HEK293 (cell line): ENCODE measurements around the gene CISD1.

ENCODE experiments used
- CTCF ChIA-PET: fragments of 350-600 bp; formaldehyde crosslinking; extraction: SDS; loops from one replicate; lab custom pipeline; 2021; ENCODE audit warnings: antibody characterized with exemption; lab: Yijun Ruan, JAX
- POLR2A ChIA-PET: fragments of 300-600 bp; formaldehyde crosslinking; extraction: SDS; loops from one replicate; lab custom pipeline; 2020; ENCODE audit warnings: antibody characterized with exemption, inconsistent platforms; lab: Yijun Ruan, JAX
- H3K27ac ChIP-seq: fragments of 200-500 bp; sonication (Bioruptor generic); 2 replicates; pipeline ENCODE4 v1.5.1; 2014; ENCODE audit warnings: low read depth, low read length, control low read depth, inconsistent platforms; ENCODE audit errors: extremely low read depth
- H3K36me3 ChIP-seq, 2 experiments: fragments of 200-500 bp in 1 of 2; sonication (Bioruptor generic) in 1 of 2; 1 replicate in 1 of 2; 2 replicates in 1 of 2; pipeline ENCODE4 v1.5.1; 2014 to 2017; ENCODE audit warnings: inconsistent platforms in 2 of 2, low read length in 2 of 2; ENCODE audit not compliant: control insufficient read depth in 2 of 2, insufficient read depth in 1 of 2
- H3K4me1 ChIP-seq: fragments of 200-500 bp; sonication (Bioruptor generic); 2 replicates; pipeline ENCODE4 v1.5.1; 2014; ENCODE audit warnings: mild to moderate bottlenecking, low read length, inconsistent platforms; ENCODE audit not compliant: control insufficient read depth, insufficient read depth
- H3K4me3 ChIP-seq: 2 replicates; pipeline ENCODE4 v1.5.1; 2011; ENCODE audit warnings: low read depth, mild to moderate bottlenecking, control low read depth, low read length, moderate library complexity
- H3K9me3 ChIP-seq: fragments of 200-500 bp; sonication (Bioruptor generic); 2 replicates; pipeline ENCODE4 v1.5.1; 2014; ENCODE audit warnings: low read depth, low read length, inconsistent platforms; ENCODE audit not compliant: control insufficient read depth, insufficient read depth
- GLIS2 ChIP-seq: fragments of 450-650 bp; formaldehyde crosslinking; IDR thresholded peaks from 2 replicates; pipeline ENCODE4 v1.5.1; 2016; ENCODE audit warnings: missing biosample characterization, missing genetic modification characterization
- HOXA7 ChIP-seq: sonication (generic); formaldehyde crosslinking; IDR thresholded peaks from 2 replicates; pipeline ENCODE4 v1.8.1; 2022; ENCODE audit warnings: missing genetic modification reagents, borderline replicate concordance
- KLF10 ChIP-seq: fragments of 450-650 bp; IDR thresholded peaks from 2 replicates; pipeline ENCODE4 v1.5.1; 2018; ENCODE audit warnings: missing biosample characterization, mild to moderate bottlenecking, missing genetic modification characterization
- KLF16 ChIP-seq: fragments of 450-650 bp; formaldehyde crosslinking; IDR thresholded peaks from 2 replicates; pipeline ENCODE4 v1.5.1; 2017; ENCODE audit warnings: missing biosample characterization, missing genetic modification characterization
- PBX3 ChIP-seq: sonication (generic); formaldehyde crosslinking; IDR thresholded peaks from 2 replicates; pipeline ENCODE4 v1.8.1; 2022; ENCODE audit warnings: mild to moderate bottlenecking, moderate library complexity, missing genetic modification reagents
- SCRT1 ChIP-seq: fragments of 450-650 bp; formaldehyde crosslinking; IDR thresholded peaks from 2 replicates; pipeline ENCODE4 v1.5.1; 2016; ENCODE audit warnings: missing biosample characterization, missing genetic modification characterization, borderline replicate concordance
- ZBTB20 ChIP-seq: fragments of 450-650 bp; formaldehyde crosslinking; IDR thresholded peaks from 2 replicates; pipeline ENCODE4 v1.5.1; 2016; ENCODE audit warnings: missing biosample characterization, missing genetic modification characterization
- ZFP3 ChIP-seq: fragments of 450-650 bp; formaldehyde crosslinking; IDR thresholded peaks from 2 replicates; pipeline ENCODE4 v1.5.1; 2016; ENCODE audit warnings: low read depth, missing biosample characterization, missing genetic modification characterization
- ZNF112 ChIP-seq: fragments of 450-650 bp; formaldehyde crosslinking; IDR thresholded peaks from 2 replicates; pipeline ENCODE4 v1.5.0; 2017; ENCODE audit warnings: missing biosample characterization, missing genetic modification characterization
- ZNF155 ChIP-seq: fragments of 450-650 bp; formaldehyde crosslinking; IDR thresholded peaks from 2 replicates; pipeline ENCODE4 v1.5.1; 2016; ENCODE audit warnings: missing biosample characterization, missing genetic modification characterization
- ZNF354C ChIP-seq: fragments of 450-650 bp; formaldehyde crosslinking; IDR thresholded peaks from 2 replicates; pipeline ENCODE4 v1.5.1; 2016; ENCODE audit warnings: missing biosample characterization, missing genetic modification characterization, low read depth, borderline replicate concordance
- ZNF366 ChIP-seq: fragments of 450-650 bp; formaldehyde crosslinking; conservative IDR thresholded peaks from 2 replicates; pipeline ENCODE4 v1.5.1; 2016; ENCODE audit warnings: missing biosample characterization, missing genetic modification characterization
- ZNF473 ChIP-seq: fragments of 450-650 bp; formaldehyde crosslinking; IDR thresholded peaks from 2 replicates; pipeline ENCODE4 v1.5.1; 2017; ENCODE audit warnings: missing biosample characterization, missing genetic modification characterization
- ZNF561 ChIP-seq: fragments of 450-650 bp; IDR thresholded peaks from 2 replicates; pipeline ENCODE4 v1.5.1; 2018; ENCODE audit warnings: missing biosample characterization, missing genetic modification characterization, borderline replicate concordance
- ZNF580 ChIP-seq: fragments of 450-650 bp; formaldehyde crosslinking; IDR thresholded peaks from 2 replicates; pipeline ENCODE4 v1.5.1; 2016; ENCODE audit warnings: missing biosample characterization, missing genetic modification characterization
- ZNF585B ChIP-seq: fragments of 450-650 bp; formaldehyde crosslinking; IDR thresholded peaks from 2 replicates; pipeline ENCODE4 v1.5.1; 2016; ENCODE audit warnings: missing biosample characterization, missing genetic modification characterization
- ZNF629 ChIP-seq: fragments of 450-650 bp; formaldehyde crosslinking; IDR thresholded peaks from 2 replicates; pipeline ENCODE4 v1.5.1; 2017; ENCODE audit warnings: missing biosample characterization, missing genetic modification characterization
- ZNF658 ChIP-seq: fragments of 450-650 bp; formaldehyde crosslinking; IDR thresholded peaks from 2 replicates; pipeline ENCODE4; 2016; ENCODE audit warnings: missing biosample characterization, missing genetic modification characterization
- ZNF792 ChIP-seq: fragments of 450-650 bp; formaldehyde crosslinking; IDR thresholded peaks from 2 replicates; pipeline ENCODE4 v1.5.1; 2016; ENCODE audit warnings: missing biosample characterization, missing genetic modification characterization
- TF ChIP-seq, protein P1 (sequence below): fragments of 450-650 bp; formaldehyde crosslinking; IDR thresholded peaks from 2 replicates; pipeline ENCODE4 v1.5.1; 2016; ENCODE audit warnings: missing biosample characterization, missing genetic modification characterization
- TF ChIP-seq, protein P2 (sequence below): fragments of 450-650 bp; formaldehyde crosslinking; IDR thresholded peaks from 2 replicates; pipeline ENCODE4 v1.5.1; 2016; ENCODE audit warnings: missing biosample characterization, missing genetic modification characterization
- TF ChIP-seq, protein P3 (sequence below): fragments of 450-650 bp; formaldehyde crosslinking; IDR thresholded peaks from 2 replicates; pipeline ENCODE4 v1.5.1; 2017; ENCODE audit warnings: missing biosample characterization, missing genetic modification characterization
- TF ChIP-seq, protein P4 (sequence below): fragments of 450-650 bp; formaldehyde crosslinking; IDR thresholded peaks from 2 replicates; pipeline ENCODE4 v1.5.1; 2017; ENCODE audit warnings: missing biosample characterization, mild to moderate bottlenecking, missing genetic modification characterization, moderate library complexity

CISD1 gene

DNA sequence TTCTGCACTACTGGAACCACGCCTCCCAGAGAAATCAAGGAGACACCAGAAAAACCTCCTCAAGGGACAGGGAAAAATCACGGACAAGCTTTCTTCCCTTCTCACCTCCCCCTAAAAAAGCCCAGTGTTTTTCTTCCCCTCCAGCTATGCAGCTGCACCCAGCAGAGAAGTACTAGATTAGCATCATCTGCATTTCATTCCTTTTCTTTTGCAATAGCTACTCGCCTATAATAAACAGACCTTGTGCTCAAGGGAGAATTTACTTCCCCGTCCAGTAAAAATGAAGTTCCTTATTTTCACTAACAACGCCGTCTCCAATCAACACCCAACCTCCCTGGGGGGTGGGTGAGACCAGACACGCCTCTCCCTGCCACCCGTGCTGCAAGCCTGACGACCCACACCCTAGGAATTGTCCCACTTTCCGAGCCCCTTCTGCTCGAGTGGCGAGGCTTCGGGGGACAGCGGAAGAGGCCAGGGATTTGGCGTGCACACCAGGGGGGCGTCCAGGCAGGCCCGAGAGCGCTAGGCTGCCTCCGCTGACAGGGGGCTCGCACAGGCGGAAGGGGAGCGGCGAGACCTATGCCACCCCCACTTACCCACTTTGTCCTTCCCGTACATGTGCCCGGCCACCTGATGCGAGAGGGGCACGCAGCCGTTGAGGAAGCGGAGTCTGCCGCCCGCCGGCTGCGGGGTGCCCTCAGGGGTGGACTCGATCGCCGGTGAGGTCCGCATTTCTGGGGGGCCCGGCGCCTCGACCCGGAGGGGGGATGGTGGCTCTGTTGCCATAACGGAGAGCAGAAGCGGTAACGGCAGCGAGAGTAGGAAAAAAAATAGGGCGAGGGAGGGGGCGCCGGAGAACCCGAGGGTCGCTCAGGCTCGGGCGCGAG is 1.9 kb upstream of the CISD1 start (continued):
- TF ChIP-seq KLF10 (tag by site-specific recombination) = no peak; the same call in 1 of the 2 replicates
- no peak for TF ChIP-seq ZNF585B (tag by site-specific recombination)
- TF ChIP-seq ZNF561 = 0 out of 2 replicates have a peak, but pooled peaks have one; percentile 10
- TF ChIP-seq, protein P1, sequence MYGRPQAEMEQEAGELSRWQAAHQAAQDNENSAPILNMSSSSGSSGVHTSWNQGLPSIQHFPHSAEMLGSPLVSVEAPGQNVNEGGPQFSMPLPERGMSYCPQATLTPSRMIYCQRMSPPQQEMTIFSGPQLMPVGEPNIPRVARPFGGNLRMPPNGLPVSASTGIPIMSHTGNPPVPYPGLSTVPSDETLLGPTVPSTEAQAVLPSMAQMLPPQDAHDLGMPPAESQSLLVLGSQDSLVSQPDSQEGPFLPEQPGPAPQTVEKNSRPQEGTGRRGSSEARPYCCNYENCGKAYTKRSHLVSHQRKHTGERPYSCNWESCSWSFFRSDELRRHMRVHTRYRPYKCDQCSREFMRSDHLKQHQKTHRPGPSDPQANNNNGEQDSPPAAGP = peak; percentile 48; the same call in 1 of the 2 replicates
- TF ChIP-seq, protein P2, sequence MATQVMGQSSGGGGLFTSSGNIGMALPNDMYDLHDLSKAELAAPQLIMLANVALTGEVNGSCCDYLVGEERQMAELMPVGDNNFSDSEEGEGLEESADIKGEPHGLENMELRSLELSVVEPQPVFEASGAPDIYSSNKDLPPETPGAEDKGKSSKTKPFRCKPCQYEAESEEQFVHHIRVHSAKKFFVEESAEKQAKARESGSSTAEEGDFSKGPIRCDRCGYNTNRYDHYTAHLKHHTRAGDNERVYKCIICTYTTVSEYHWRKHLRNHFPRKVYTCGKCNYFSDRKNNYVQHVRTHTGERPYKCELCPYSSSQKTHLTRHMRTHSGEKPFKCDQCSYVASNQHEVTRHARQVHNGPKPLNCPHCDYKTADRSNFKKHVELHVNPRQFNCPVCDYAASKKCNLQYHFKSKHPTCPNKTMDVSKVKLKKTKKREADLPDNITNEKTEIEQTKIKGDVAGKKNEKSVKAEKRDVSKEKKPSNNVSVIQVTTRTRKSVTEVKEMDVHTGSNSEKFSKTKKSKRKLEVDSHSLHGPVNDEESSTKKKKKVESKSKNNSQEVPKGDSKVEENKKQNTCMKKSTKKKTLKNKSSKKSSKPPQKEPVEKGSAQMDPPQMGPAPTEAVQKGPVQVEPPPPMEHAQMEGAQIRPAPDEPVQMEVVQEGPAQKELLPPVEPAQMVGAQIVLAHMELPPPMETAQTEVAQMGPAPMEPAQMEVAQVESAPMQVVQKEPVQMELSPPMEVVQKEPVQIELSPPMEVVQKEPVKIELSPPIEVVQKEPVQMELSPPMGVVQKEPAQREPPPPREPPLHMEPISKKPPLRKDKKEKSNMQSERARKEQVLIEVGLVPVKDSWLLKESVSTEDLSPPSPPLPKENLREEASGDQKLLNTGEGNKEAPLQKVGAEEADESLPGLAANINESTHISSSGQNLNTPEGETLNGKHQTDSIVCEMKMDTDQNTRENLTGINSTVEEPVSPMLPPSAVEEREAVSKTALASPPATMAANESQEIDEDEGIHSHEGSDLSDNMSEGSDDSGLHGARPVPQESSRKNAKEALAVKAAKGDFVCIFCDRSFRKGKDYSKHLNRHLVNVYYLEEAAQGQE = 0 out of 2 replicates have a peak, but pooled peaks have one; percentile 35
- no peak for TF ChIP-seq ZNF155 (tag by site-specific recombination)
- peak; percentile 36 for TF ChIP-seq ZNF366 (tag by site-specific recombination)
- peak; percentile 32; the same call in 1 of the 2 replicates for TF ChIP-seq SCRT1
- no peak for TF ChIP-seq PBX3 (CRISPR knock-in tag)
- TF ChIP-seq ZBTB20 (tag by site-specific recombination) = peak; percentile 79; the same call in 1 of the 2 replicates

- ChIA-PET POLR2A (interaction anchor here (0.5 to 2.0 kb wide), 5 partner anchors 12 to 245 kb away, joined by 3 to 13 read pairs (median 3); partner anchors contain the start of genes BICC1 and UBE2D1), CTCF (interaction anchor here (0.8 to 2.7 kb wide), 5 partner anchors 17 to 115 kb away, joined by 3 to 10 read pairs (median 3); no protein-coding TSS in a partner anchor)
- peaks cover 6% of the 10 kb centered on the region; the same call in 1 of the 2 replicates for H3K4me1 ChIP-seq
- H3K9me3 ChIP-seq = no peaks in the 10 kb centered on the region
- H3K4me3 ChIP-seq = peak within 1 kb of the TSS; percentile 64
- peak within 1 kb of the TSS; percentile 85 for H3K27ac ChIP-seq
- no peaks in the 10 kb centered on the region for H3K36me3 ChIP-seq
- TF ChIP-seq KLF16 (tag by site-specific recombination) = no peak
- peak; percentile 24; the same call in 1 of the 2 replicates for TF ChIP-seq ZBTB20 (tag by site-specific recombination)
- TF ChIP-seq ZNF473 (tag by site-specific recombination) = no peak
- TF ChIP-seq HOXA7 = no peak
- TF ChIP-seq ZNF792 (tag by site-specific recombination) = no peak
- TF ChIP-seq ZFP3 = no peak
- TF ChIP-seq, protein P3, sequence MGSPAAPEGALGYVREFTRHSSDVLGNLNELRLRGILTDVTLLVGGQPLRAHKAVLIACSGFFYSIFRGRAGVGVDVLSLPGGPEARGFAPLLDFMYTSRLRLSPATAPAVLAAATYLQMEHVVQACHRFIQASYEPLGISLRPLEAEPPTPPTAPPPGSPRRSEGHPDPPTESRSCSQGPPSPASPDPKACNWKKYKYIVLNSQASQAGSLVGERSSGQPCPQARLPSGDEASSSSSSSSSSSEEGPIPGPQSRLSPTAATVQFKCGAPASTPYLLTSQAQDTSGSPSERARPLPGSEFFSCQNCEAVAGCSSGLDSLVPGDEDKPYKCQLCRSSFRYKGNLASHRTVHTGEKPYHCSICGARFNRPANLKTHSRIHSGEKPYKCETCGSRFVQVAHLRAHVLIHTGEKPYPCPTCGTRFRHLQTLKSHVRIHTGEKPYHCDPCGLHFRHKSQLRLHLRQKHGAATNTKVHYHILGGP (tag by site-specific recombination) = no peak
- TF ChIP-seq ZNF112 (tag by site-specific recombination) = no peak
- TF ChIP-seq ZNF629 (tag by site-specific recombination) = no peak; the same call in 1 of the 2 replicates
- peak; percentile 64 for TF ChIP-seq GLIS2
- TF ChIP-seq, protein P4, sequence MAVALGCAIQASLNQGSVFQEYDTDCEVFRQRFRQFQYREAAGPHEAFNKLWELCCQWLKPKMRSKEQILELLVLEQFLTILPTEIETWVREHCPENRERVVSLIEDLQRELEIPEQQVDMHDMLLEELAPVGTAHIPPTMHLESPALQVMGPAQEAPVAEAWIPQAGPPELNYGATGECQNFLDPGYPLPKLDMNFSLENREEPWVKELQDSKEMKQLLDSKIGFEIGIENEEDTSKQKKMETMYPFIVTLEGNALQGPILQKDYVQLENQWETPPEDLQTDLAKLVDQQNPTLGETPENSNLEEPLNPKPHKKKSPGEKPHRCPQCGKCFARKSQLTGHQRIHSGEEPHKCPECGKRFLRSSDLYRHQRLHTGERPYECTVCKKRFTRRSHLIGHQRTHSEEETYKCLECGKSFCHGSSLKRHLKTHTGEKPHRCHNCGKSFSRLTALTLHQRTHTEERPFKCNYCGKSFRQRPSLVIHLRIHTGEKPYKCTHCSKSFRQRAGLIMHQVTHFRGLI = no peak
- TF ChIP-seq ZNF354C = no peak
- peak; percentile 27; the same call in 1 of the 2 replicates for TF ChIP-seq KLF10 (tag by site-specific recombination)
- no peak for TF ChIP-seq ZNF580 (tag by site-specific recombination)
- TF ChIP-seq ZNF366 (tag by site-specific recombination) = no peak
- no peak for TF ChIP-seq ZNF658 (tag by site-specific recombination)
These were observed 1.1 kb upstream of the CISD1 start, which contains the start of gene IPMK for GRCh38 chr10:58267713-58268453. IPMK (minus strand) TSS chr10:58267894; CDS start chr10:58267611, 283 bp downstream.
